Epithelial cell of proximal tubule (primary cell): ENCODE results near the gene TUBB8. TPM values are rescaled to one million over a fixed set of nuclear protein-coding genes. Genes with fewer than 3 reads are reported as not detected.
"Not testable (repeated sequence)": the region's sequence is repeated elsewhere in the genome, so short reads cannot be mapped to it uniquely, and the experiment has no call there.

Experiments used
- DNase-seq: peaks from one replicate; pipeline ENCODE4 v3.0.0-alpha.2; 2011; ENCODE audit warnings: low read depth
- H3K4me3 ChIP-seq: 2 replicates; pipeline ENCODE4 v1.5.1; 2011; ENCODE audit warnings: low read depth, mild to moderate bottlenecking, low read length
- CTCF ChIP-seq: conservative IDR thresholded peaks from 2 replicates; pipeline ENCODE4 v1.5.1; 2012; ENCODE audit warnings: low read depth, mild to moderate bottlenecking, low read length
- total RNA-seq: library from RNA; depleted of rRNA; stranded (reverse); fragments of >200 nt; gene quantifications from 2 replicates; pipeline ENCODE4 v1.2.3, GENCODE V29; 2015

TUBB8 gene
- total RNA-seq, 1 donor from 2014 or later: 2.1 TPM

GRCh38 chr10:11260-11659 lies 37.8 kb downstream of the TUBB8 start:
- not testable (repeated sequence) for DNase-seq, H3K4me3 ChIP-seq
- peak; percentile 6 for TF ChIP-seq CTCF

- not testable (repeated sequence) for DNase-seq, H3K4me3 ChIP-seq
Observed at GRCh38 chr10:10261-10971, 38.7 kb downstream of the TUBB8 start.

Other genes starting within 250 kb of the TUBB8 start
- gene ZMYND11, start 86.2 kb upstream of the TUBB8 start, total RNA-seq: 25.5 and 33.8 TPM in 2 replicates